OCI-LY7 (cell line): ENCODE data around the gene AKR1A1. TPM values are rescaled to one million over a fixed set of nuclear protein-coding genes. Genes with fewer than 3 reads are reported as not detected.

Source experiments
- BruUV-seq: library from RNA; stranded (reverse); fragments of 400-500 nt; replicated peaks from 2 replicates; lab custom pipeline; 2021; lab: Mats Ljungman, UMichigan
- CTCF ChIA-PET: fragments of 300-600 bp; sonication (Branson Sonifier 250); formaldehyde crosslinking; loops from one replicate; lab custom pipeline; 2022; ENCODE audit warnings: antibody characterized with exemption; ENCODE audit not compliant: unreplicated experiment; lab: Charles Lee
- POLR2A ChIA-PET: fragments of 300-600 bp; sonication (Branson Sonifier 250); formaldehyde crosslinking; loops from one replicate; lab custom pipeline; 2022; ENCODE audit warnings: antibody characterized with exemption; lab: Charles Lee
- DNase-seq: peaks from one replicate; pipeline ENCODE4 v3.0.0-alpha.2; 2015; ENCODE audit warnings: low spot score
- H2AFZ ChIP-seq: fragments of 200-600 bp; sonication (generic), shearing (Covaris generic); 2 replicates; pipeline ENCODE4 v1.6.1; 2014; ENCODE audit warnings: mild to moderate bottlenecking, antibody characterized with exemption, low read length, moderate library complexity
- H3K27ac ChIP-seq: fragments of 200-600 bp; sonication (generic); 2 replicates; pipeline ENCODE4 v1.5.1; 2014; ENCODE audit warnings: mixed run types, low read depth, mild to moderate bottlenecking, moderate library complexity, low read length, inconsistent platforms; ENCODE audit not compliant: poor library complexity, severe bottlenecking
- H3K36me3 ChIP-seq: fragments of 200-600 bp; sonication (generic); 2 replicates; pipeline ENCODE4 v1.6.1; 2014; ENCODE audit warnings: mild to moderate bottlenecking, antibody characterized with exemption, low read length, moderate library complexity, mixed read lengths; ENCODE audit not compliant: insufficient read depth
- H3K4me1 ChIP-seq: fragments of 200-600 bp; sonication (generic); 2 replicates; pipeline ENCODE4 v1.5.1; 2014; ENCODE audit warnings: mild to moderate bottlenecking, low read length; ENCODE audit not compliant: insufficient read depth, poor library complexity, severe bottlenecking
- H3K4me2 ChIP-seq: fragments of 200-600 bp; sonication (generic); 2 replicates; pipeline ENCODE4 v1.6.1; 2014; ENCODE audit warnings: mild to moderate bottlenecking, low read length
- H3K4me3 ChIP-seq: fragments of 200-600 bp; sonication (generic); 2 replicates; pipeline ENCODE4 v1.5.1; 2014; ENCODE audit warnings: mild to moderate bottlenecking, low read depth, low read length; ENCODE audit not compliant: poor library complexity, severe bottlenecking
- H3K79me2 ChIP-seq: fragments of 200-600 bp; sonication (generic); 2 replicates; pipeline ENCODE4 v1.6.1; 2016; ENCODE audit warnings: low read depth, mild to moderate bottlenecking, low read length, moderate library complexity, mixed read lengths; ENCODE audit not compliant: insufficient read depth
- H3K9me2 ChIP-seq: fragments of 200-600 bp; sonication (generic); 2 replicates; pipeline ENCODE4 v1.6.1; 2016; ENCODE audit warnings: mild to moderate bottlenecking, low read length, mixed read lengths; ENCODE audit not compliant: insufficient read depth
- H3K9me3 ChIP-seq: fragments of 200-600 bp; sonication (generic); 2 replicates; pipeline ENCODE4 v1.6.1; 2014; ENCODE audit warnings: mild to moderate bottlenecking, mixed run types, low read length, mixed read lengths
- H4K20me1 ChIP-seq: fragments of 200-600 bp; sonication (generic); 2 replicates; pipeline ENCODE4 v1.6.1; 2014; ENCODE audit warnings: mild to moderate bottlenecking, antibody characterized with exemption, low read length, moderate library complexity, mixed read lengths; ENCODE audit not compliant: insufficient read depth
- CTCF ChIP-seq: fragments of 200-600 bp; sonication (generic); conservative IDR thresholded peaks from 2 replicates; pipeline ENCODE4 v1.5.1; 2014; ENCODE audit warnings: mild to moderate bottlenecking, antibody characterized with exemption, low read length, moderate library complexity, mixed read lengths
- EZH2phosphoT487 ChIP-seq: fragments of 200-600 bp; sonication (generic); IDR thresholded peaks from 2 replicates; pipeline ENCODE4 v1.6.1; 2018; ENCODE audit warnings: low read depth, borderline replicate concordance, mild to moderate bottlenecking, mixed run types, antibody characterized with exemption, low read length, moderate library complexity, mixed read lengths
- intact Hi-C: fragments of 100-400 bp; cut with micrococcal nuclease; formaldehyde crosslinking; loops from one replicate; pipeline ENCODE4 v1.10.0; 2022; ENCODE audit not compliant: unreplicated experiment
- total RNA-seq, 2 experiments: library from RNA; depleted of rRNA in 1 of 2; stranded (reverse); fragments of >200 nt in 1 of 2; shearing (Covaris generic) in 1 of 2; gene quantifications; 2 replicates each; pipeline ENCODE4 v1.2.3, GENCODE V29; 2014 to 2022

The AKR1A1 gene
- total RNA-seq, 2 experiments from 2014 or later = 141 to 142 TPM

- intact Hi-C loops = no loop called here
- DNase-seq = no peak
- Histone ChIP-seq H3K79me2 (peaks cover 18% of the 10 kb centered on the region; the same call in 1 of the 2 replicates), H3K27ac (no peak overlapping the region), H4K20me1 (no peaks in the 10 kb centered on the region), H3K4me3 (no peak overlapping the region), H3K9me3 (no peaks in the 10 kb centered on the region), H3K36me3 (peaks cover 77% of the 10 kb centered on the region), H3K4me2 (no peak overlapping the region), H3K9me2 (no peaks in the 10 kb centered on the region), H3K4me1 (peaks cover 2% of the 10 kb centered on the region), H2AFZ (no peak overlapping the region)
- CTCF ChIA-PET = no interaction called here
- no peak for TF ChIP-seq CTCF
- no peak for TF ChIP-seq EZH2phosphoT487
- POLR2A ChIA-PET = interaction anchor here (0.6 to 2.9 kb wide), 7 partner anchors 10 to 58 kb away, joined by 3 to 10 read pairs (median 5); partner anchors contain the start of genes CCDC163 and MMACHC
- no TSS peak for BruUV-seq
These were observed 6.9 kb downstream of the AKR1A1 start for GRCh38 chr1:45557422-45557944.

- CTCF ChIA-PET = interaction anchor here (0.6 kb wide), 1 partner anchor 31 kb away, joined by 5 read pairs; no protein-coding TSS in a partner anchor
- intact Hi-C loops = no loop called here
These were observed 13.2 kb downstream of the AKR1A1 start for GRCh38 chr1:45563843-45564242.

More at GRCh38 chr1:45563843-45564242, 13.2 kb downstream of the AKR1A1 start:
- no peak for DNase-seq
- Histone ChIP-seq H3K27ac (no peak overlapping the region), H3K79me2 (peaks cover 5% of the 10 kb centered on the region; the same call in 1 of the 2 replicates), H4K20me1 (no peaks in the 10 kb centered on the region), H3K9me3 (no peaks in the 10 kb centered on the region), H3K9me2 (no peaks in the 10 kb centered on the region), H3K4me1 (no peaks in the 10 kb centered on the region), H3K4me3 (no peak overlapping the region), H3K36me3 (peaks cover 83% of the 10 kb centered on the region), H2AFZ (no peak overlapping the region), H3K4me2 (no peak overlapping the region)
- no TSS peak for BruUV-seq
- TF ChIP-seq CTCF = no peak
- no peak for TF ChIP-seq EZH2phosphoT487
- POLR2A ChIA-PET = no interaction called here
